ENCODE results near the gene CHMP2B. TPM values are rescaled to one million over a fixed set of nuclear protein-coding genes. Genes with fewer than 3 reads are reported as not detected.

The CHMP2B gene
- total RNA-seq, 1 experiment from 2014 or later = 39.3 TPM

GRCh38 chr3:87206635-87207034 lies 20.5 kb upstream of the CHMP2B start:
- Histone ChIP-seq H3K23me2 (ENCODE audit: insufficient read length, low read depth, low read length, poor library complexity, severe bottlenecking) (no peaks in the 10 kb centered on the region), H4K91ac (ENCODE audit: insufficient read length, low read depth, low read length) (no peak overlapping the region), H3K79me2 (ENCODE audit: insufficient read depth, low read length) (no peaks in the 10 kb centered on the region), H2BK12ac (ENCODE audit: insufficient read length, low read depth, low read length) (no peak overlapping the region), H2AK5ac (ENCODE audit: insufficient read length, low read length) (no peak overlapping the region), H3K9me3 (ENCODE audit: control insufficient read depth, low read depth, low read length) (no peaks in the 10 kb centered on the region), H3K4ac (ENCODE audit: low read depth, low read length) (no peak overlapping the region), H4K8ac (replicated peaks; ENCODE audit: insufficient read length, low read depth, low read length) (no peak overlapping the region), H3K4me2 (ENCODE audit: insufficient read depth, insufficient read length, low read length) (no peak overlapping the region), H3K23ac (ENCODE audit: insufficient read length, low read depth, low read length) (no peak overlapping the region), H2BK120ac (ENCODE audit: low read depth, low read length, poor library complexity, severe bottlenecking) (no peak overlapping the region), H3K79me1 (ENCODE audit: insufficient read depth, low read depth, low read length, poor library complexity, severe bottlenecking) (no peaks in the 10 kb centered on the region), H3K56ac (ENCODE audit: insufficient read length, low read depth, low read length) (no peak overlapping the region), H3K27ac (ENCODE audit: insufficient read length, low read depth, low read length) (no peak overlapping the region), H3K4me1 (ENCODE audit: insufficient read depth, low read length) (no peaks in the 10 kb centered on the region), H3K14ac (ENCODE audit: insufficient read depth, low read length) (no peak overlapping the region), H2BK20ac (ENCODE audit: low read depth, low read length, poor library complexity, severe bottlenecking) (no peak overlapping the region), H2BK5ac (ENCODE audit: insufficient read length, low read length) (no peak overlapping the region), H3K18ac (ENCODE audit: insufficient read length, low read depth, low read length) (no peak overlapping the region), H2BK15ac (ENCODE audit: low read depth, low read length) (no peak overlapping the region), H4K5ac (ENCODE audit: insufficient read length, low read depth, low read length) (no peak overlapping the region), H3K9ac (ENCODE audit: extremely low read depth, insufficient read length, low read length) (no peak overlapping the region), H4K20me1 (ENCODE audit: control insufficient read depth, insufficient read depth, insufficient read length) (no peaks in the 10 kb centered on the region), H3T11ph (ENCODE audit: low read length) (no peak overlapping the region), H2AFZ (ENCODE audit: low read length) (no peak overlapping the region), H3K27me3 (ENCODE audit: insufficient read depth, low read length) (no peaks in the 10 kb centered on the region)
- WGBS (ENCODE audit: extremely low coverage, insufficient read length, low lambda C conversion rate) = no CpG with 5 or more reads among the region's 1 CpG
- TF ChIP-seq, protein P1, sequence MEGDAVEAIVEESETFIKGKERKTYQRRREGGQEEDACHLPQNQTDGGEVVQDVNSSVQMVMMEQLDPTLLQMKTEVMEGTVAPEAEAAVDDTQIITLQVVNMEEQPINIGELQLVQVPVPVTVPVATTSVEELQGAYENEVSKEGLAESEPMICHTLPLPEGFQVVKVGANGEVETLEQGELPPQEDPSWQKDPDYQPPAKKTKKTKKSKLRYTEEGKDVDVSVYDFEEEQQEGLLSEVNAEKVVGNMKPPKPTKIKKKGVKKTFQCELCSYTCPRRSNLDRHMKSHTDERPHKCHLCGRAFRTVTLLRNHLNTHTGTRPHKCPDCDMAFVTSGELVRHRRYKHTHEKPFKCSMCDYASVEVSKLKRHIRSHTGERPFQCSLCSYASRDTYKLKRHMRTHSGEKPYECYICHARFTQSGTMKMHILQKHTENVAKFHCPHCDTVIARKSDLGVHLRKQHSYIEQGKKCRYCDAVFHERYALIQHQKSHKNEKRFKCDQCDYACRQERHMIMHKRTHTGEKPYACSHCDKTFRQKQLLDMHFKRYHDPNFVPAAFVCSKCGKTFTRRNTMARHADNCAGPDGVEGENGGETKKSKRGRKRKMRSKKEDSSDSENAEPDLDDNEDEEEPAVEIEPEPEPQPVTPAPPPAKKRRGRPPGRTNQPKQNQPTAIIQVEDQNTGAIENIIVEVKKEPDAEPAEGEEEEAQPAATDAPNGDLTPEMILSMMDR (conservative IDR thresholded peaks at IDR 0.05) = no peak
- peaks cover 5 to 8% of the 10 kb centered on the region in 2 experiments for H3K4me1 Mint-ChIP-seq
- no peaks in the 10 kb centered on the region for H3K36me3 Mint-ChIP-seq (ENCODE audit: insufficient read depth in 1 of 3, low read depth in 3 of 3)
- no peaks in the 10 kb centered on the region for H3K9me3 Mint-ChIP-seq
- H3K4me3 Mint-ChIP-seq = no peak overlapping the region
- DNase-seq = no peak
- no peaks in the 10 kb centered on the region for H3K27me3 Mint-ChIP-seq (ENCODE audit: low read depth)
- H3K27ac Mint-ChIP-seq = no peak overlapping the region
